Smooth muscle cell (in vitro differentiated cells): ENCODE data around the gene TMED7. TPM values are rescaled to one million over a fixed set of nuclear protein-coding genes. Genes with fewer than 3 reads are reported as not detected.
A peak's percentile ranks its signal among the peaks of the same experiment; 100 is the strongest.

ENCODE experiments used
- DNase-seq: peaks from one replicate; lab custom pipeline; 2025; ENCODE audit not compliant: unreplicated experiment; lab: John Stamatoyannopoulos, UW
- H2AFZ ChIP-seq: fragments of 200-600 bp; sonication (generic); 2 replicates; pipeline ENCODE4 v1.6.0; 2016; ENCODE audit warnings: antibody characterized with exemption, low read depth, mild to moderate bottlenecking
- H3F3A ChIP-seq: fragments of 200-600 bp; sonication (generic); 2 replicates; pipeline ENCODE4 v1.6.0; 2017; ENCODE audit warnings: antibody characterized with exemption, low read depth
- H3K27ac ChIP-seq: fragments of 200-600 bp; sonication (generic); 2 replicates; pipeline ENCODE4 v1.5.1; 2016; ENCODE audit warnings: low read depth, mild to moderate bottlenecking
- H3K27me3 ChIP-seq: fragments of 200-600 bp; sonication (generic); 2 replicates; pipeline ENCODE4 v1.6.1; 2016; ENCODE audit warnings: low read depth, mild to moderate bottlenecking
- H3K36me3 ChIP-seq: fragments of 200-600 bp; sonication (generic); 2 replicates; pipeline ENCODE4 v1.5.1; 2016; ENCODE audit warnings: low read depth
- H3K4me1 ChIP-seq: fragments of 200-600 bp; sonication (generic); 2 replicates; pipeline ENCODE4 v1.5.1; 2016; ENCODE audit warnings: low read depth
- H3K4me2 ChIP-seq: fragments of 200-600 bp; sonication (generic); 2 replicates; pipeline ENCODE4 v1.6.0; 2016; ENCODE audit warnings: mild to moderate bottlenecking
- H3K4me3 ChIP-seq: fragments of 200-600 bp; sonication (generic); 2 replicates; pipeline ENCODE4 v1.5.1; 2016; ENCODE audit warnings: mild to moderate bottlenecking
- H3K79me2 ChIP-seq: fragments of 200-600 bp; sonication (generic); 2 replicates; pipeline ENCODE4 v1.6.0; 2016; ENCODE audit warnings: low read depth, mild to moderate bottlenecking
- H3K9ac ChIP-seq: fragments of 200-600 bp; sonication (generic); 2 replicates; pipeline ENCODE4 v1.6.0; 2016; ENCODE audit warnings: low read depth
- H3K9me3 ChIP-seq: fragments of 200-600 bp; sonication (generic); replicated peaks from 2 replicates; pipeline ENCODE4 v1.5.1; 2016; ENCODE audit warnings: low read depth
- H4K20me1 ChIP-seq: fragments of 200-600 bp; sonication (generic); 2 replicates; pipeline ENCODE4 v1.6.0; 2016; ENCODE audit warnings: low read depth
- WGBS: methylation state at CpG from one replicate; pipeline ENCODE4 v1.1.7; 2016; ENCODE audit warnings: low lambda C conversion rate; 5-methylcytosine and 5-hydroxymethylcytosine counted together
- polyA plus RNA-seq: library from polyadenylated mRNA; unstranded; fragments of >200 nt; fragmentation: Nextera tagmentation; extraction: Ambion mirVana; gene quantifications from 2 replicates; pipeline ENCODE4 v1.2.1, GENCODE V29; 2016
- total RNA-seq: library from RNA; depleted of rRNA; stranded (reverse); fragments of >200 nt; gene quantifications from 2 replicates; pipeline ENCODE4 v1.2.3, GENCODE V29; 2014
- TF ChIP-seq, protein P1 (sequence below): fragments of 200-600 bp; sonication (generic); IDR thresholded peaks from 2 replicates; pipeline ENCODE4 v1.5.1; 2017; ENCODE audit warnings: borderline replicate concordance, mild to moderate bottlenecking, antibody characterized with exemption; ENCODE audit not compliant: insufficient read depth, poor library complexity, severe bottlenecking

TMED7 gene
- total and polyA plus RNA-seq, 2 experiments from 2014 or later, result 91.5 to 236 TPM

DNA sequence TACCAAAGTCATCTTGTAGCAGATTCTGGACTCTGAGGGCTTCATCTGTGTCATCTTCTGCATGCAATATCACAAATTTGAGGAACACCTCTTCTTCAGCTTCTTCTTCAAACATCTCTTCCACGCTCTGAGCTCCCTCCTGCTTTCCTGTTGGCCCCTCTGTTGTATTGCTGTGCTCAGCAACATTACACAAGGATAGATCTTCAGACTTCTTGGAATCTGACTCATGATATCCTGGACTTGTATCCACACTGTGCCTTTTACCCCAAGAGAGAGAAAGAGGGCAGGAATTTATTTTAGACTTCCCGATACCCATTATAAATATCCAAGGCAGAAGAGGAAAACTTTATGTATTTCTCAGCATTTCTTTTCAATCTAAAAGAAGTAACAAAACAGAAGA is 44.9 kb downstream of the TMED7 start:
- Histone ChIP-seq H3K9ac (no peak overlapping the region), H3K27me3 (no peaks in the 10 kb centered on the region), H3K4me3 (no peak overlapping the region), H3K4me1 (peaks cover 8% of the 10 kb centered on the region), H2AFZ (no peak overlapping the region), H3K36me3 (no peaks in the 10 kb centered on the region), H4K20me1 (peaks cover 14% of the 10 kb centered on the region), H3F3A (no peaks in the 10 kb centered on the region), H3K4me2 (no peak overlapping the region), H3K9me3 (no peaks in the 10 kb centered on the region), H3K79me2 (peaks cover 16% of the 10 kb centered on the region), H3K27ac (no peak overlapping the region)
- DNase-seq, result no peak
- WGBS, result 79% methylated on average over 2 of the region's 2 CpGs
- TF ChIP-seq, protein P1, sequence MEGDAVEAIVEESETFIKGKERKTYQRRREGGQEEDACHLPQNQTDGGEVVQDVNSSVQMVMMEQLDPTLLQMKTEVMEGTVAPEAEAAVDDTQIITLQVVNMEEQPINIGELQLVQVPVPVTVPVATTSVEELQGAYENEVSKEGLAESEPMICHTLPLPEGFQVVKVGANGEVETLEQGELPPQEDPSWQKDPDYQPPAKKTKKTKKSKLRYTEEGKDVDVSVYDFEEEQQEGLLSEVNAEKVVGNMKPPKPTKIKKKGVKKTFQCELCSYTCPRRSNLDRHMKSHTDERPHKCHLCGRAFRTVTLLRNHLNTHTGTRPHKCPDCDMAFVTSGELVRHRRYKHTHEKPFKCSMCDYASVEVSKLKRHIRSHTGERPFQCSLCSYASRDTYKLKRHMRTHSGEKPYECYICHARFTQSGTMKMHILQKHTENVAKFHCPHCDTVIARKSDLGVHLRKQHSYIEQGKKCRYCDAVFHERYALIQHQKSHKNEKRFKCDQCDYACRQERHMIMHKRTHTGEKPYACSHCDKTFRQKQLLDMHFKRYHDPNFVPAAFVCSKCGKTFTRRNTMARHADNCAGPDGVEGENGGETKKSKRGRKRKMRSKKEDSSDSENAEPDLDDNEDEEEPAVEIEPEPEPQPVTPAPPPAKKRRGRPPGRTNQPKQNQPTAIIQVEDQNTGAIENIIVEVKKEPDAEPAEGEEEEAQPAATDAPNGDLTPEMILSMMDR, result no peak

DNA sequence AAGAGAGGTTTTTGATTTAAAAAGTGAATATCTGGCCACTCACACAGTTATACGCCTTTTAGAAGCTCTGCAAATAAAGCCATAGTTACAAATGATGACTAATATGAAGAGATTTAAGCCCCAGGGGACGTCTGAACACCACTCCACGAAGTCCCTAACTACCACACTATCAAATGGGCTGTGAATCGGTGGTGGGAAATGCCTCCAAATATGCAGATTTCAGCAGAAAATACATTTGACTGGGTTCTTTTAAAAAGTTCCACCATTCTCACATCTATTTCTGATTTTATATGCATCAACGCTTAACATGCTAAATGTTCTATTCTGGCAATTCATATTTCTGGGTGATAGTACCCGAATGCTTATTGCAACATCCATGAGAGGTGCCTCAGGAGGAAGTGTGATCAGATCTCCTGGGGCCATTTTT is 46.1 kb downstream of the TMED7 start:
- peaks cover 8% of the 10 kb centered on the region for H3K4me1 ChIP-seq
- 47% methylated on average over 6 of the region's 6 CpGs for WGBS
- DNase-seq, result no peak
- H3K4me2 ChIP-seq, result no peak overlapping the region
- no peak overlapping the region for H2AFZ ChIP-seq
- H3K79me2 ChIP-seq, result peaks cover 16% of the 10 kb centered on the region
- H3K27me3 ChIP-seq, result no peaks in the 10 kb centered on the region
- H3K4me3 ChIP-seq, result no peak overlapping the region
- H3K9me3 ChIP-seq, result no peaks in the 10 kb centered on the region
- TF ChIP-seq, protein P1, result no peak
- H3K27ac ChIP-seq, result peak overlapping the region; percentile 45
- no peak overlapping the region for H3K9ac ChIP-seq
- H4K20me1 ChIP-seq, result peaks cover 9% of the 10 kb centered on the region
- no peaks in the 10 kb centered on the region for H3F3A ChIP-seq
- H3K36me3 ChIP-seq, result no peaks in the 10 kb centered on the region

DNA sequence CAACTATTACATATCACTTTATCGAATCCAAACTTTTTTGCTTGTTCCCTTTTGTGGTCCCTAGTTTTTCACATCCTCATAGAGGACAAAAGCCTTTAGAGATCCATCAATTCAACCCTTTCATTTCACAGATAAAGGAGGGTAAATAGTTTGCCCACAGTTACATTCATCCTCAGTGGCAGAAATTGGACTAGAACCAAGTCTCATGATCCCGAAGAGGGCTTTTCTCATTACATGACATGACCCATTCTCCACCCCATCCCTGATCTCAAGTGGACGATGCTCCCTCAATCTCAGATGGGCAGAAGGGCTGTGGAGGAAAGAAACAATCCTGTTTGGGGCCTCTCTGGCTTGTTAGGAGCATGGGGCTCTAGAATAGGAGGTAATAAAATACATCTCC is 46.6 kb downstream of the TMED7 start:
- no peaks in the 10 kb centered on the region for H3K36me3 ChIP-seq
- WGBS, result 94% methylated on average over 3 of the region's 3 CpGs
- peak overlapping the region; percentile 45 for H3K27ac ChIP-seq
- no peak overlapping the region for H2AFZ ChIP-seq
- H3K4me3 ChIP-seq, result no peak overlapping the region
- H3K4me2 ChIP-seq, result no peak overlapping the region
- peaks cover 9% of the 10 kb centered on the region for H4K20me1 ChIP-seq
- H3K9ac ChIP-seq, result no peak overlapping the region
- no peaks in the 10 kb centered on the region for H3K27me3 ChIP-seq
- no peaks in the 10 kb centered on the region for H3K9me3 ChIP-seq
- H3K79me2 ChIP-seq, result peaks cover 16% of the 10 kb centered on the region
- no peak for DNase-seq
- no peaks in the 10 kb centered on the region for H3F3A ChIP-seq
- TF ChIP-seq, protein P1, result no peak
- peaks cover 8% of the 10 kb centered on the region for H3K4me1 ChIP-seq

DNA sequence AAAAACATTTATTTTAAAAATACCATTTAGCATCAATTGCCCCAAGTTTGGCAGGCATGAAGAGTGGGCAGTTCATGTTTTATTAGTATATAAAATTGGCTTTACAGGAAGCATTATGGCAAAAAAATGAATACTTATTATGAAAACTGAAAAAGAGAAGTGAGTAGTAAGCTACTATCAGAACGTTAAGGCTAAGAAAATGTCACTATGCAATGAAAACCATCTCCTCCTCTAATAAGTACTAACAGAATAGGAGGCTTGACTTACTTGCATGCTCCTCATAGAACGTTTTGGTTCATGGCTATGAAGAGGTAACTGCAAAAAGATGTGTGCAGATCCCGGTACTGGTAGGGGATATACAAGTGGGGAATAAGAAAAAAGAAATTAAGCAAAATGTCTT is 47.2 kb downstream of the TMED7 start:
- Histone ChIP-seq H3K79me2 (peaks cover 16% of the 10 kb centered on the region), H3F3A (no peaks in the 10 kb centered on the region), H4K20me1 (peaks cover 9% of the 10 kb centered on the region), H3K9ac (no peak overlapping the region), H3K27me3 (no peaks in the 10 kb centered on the region), H3K4me3 (no peak overlapping the region), H3K27ac (no peak overlapping the region), H3K4me2 (no peak overlapping the region), H3K4me1 (peaks cover 6% of the 10 kb centered on the region), H3K9me3 (no peaks in the 10 kb centered on the region), H3K36me3 (no peaks in the 10 kb centered on the region), H2AFZ (no peak overlapping the region)
- WGBS, result 96% methylated on average over 3 of the region's 3 CpGs
- DNase-seq, result no peak
- TF ChIP-seq, protein P1, result no peak
